SK-N-SH (cell line): ENCODE data around the gene PRSS56.

Source experiments
- CHD2 ChIP-seq: fragments of 150-350 bp; IDR thresholded peaks from 2 replicates; pipeline ENCODE4 v1.6.1; 2018; ENCODE audit warnings: low read length; ENCODE audit not compliant: partially characterized antibody
- CTCF ChIP-seq: fragments of 200-600 bp; sonication (generic); IDR thresholded peaks from 2 replicates; pipeline ENCODE4 v1.6.1; 2017; ENCODE audit warnings: antibody characterized with exemption, mild to moderate bottlenecking, moderate library complexity
- EZH2phosphoT487 ChIP-seq: fragments of 200-600 bp; sonication (generic); IDR thresholded peaks from 2 replicates; pipeline ENCODE4 v1.6.1; 2017; ENCODE audit warnings: low read depth, mixed run types, mild to moderate bottlenecking, antibody characterized with exemption, moderate library complexity, borderline replicate concordance
- JUND ChIP-seq: IDR thresholded peaks from 2 replicates; pipeline ENCODE4 v1.4.0; 2012
- PBX3 ChIP-seq: IDR thresholded peaks from 2 replicates; pipeline ENCODE4; 2012
- POLR2AphosphoS5 ChIP-seq: IDR thresholded peaks from 2 replicates; pipeline ENCODE4 v1.6.1; 2012; ENCODE audit warnings: low read depth, low read length
- SMC3 ChIP-seq: IDR thresholded peaks from 2 replicates; pipeline ENCODE4 v1.6.1; 2012; ENCODE audit warnings: low read depth, low read length, improper control_type of control experiment
- TEAD4 ChIP-seq: IDR thresholded peaks from 2 replicates; pipeline ENCODE4 v1.4.0; 2012; ENCODE audit warnings: mild to moderate bottlenecking, borderline replicate concordance; ENCODE audit not compliant: insufficient read depth
- ZBTB33 ChIP-seq: IDR thresholded peaks from 2 replicates; pipeline ENCODE4 v1.4.0; 2012; ENCODE audit warnings: low read depth, borderline replicate concordance
- TF ChIP-seq, protein P1 (sequence below): IDR thresholded peaks from 2 replicates; pipeline ENCODE4 v1.6.1; 2012; ENCODE audit warnings: mild to moderate bottlenecking, low read depth, low read length, moderate library complexity

DNA sequence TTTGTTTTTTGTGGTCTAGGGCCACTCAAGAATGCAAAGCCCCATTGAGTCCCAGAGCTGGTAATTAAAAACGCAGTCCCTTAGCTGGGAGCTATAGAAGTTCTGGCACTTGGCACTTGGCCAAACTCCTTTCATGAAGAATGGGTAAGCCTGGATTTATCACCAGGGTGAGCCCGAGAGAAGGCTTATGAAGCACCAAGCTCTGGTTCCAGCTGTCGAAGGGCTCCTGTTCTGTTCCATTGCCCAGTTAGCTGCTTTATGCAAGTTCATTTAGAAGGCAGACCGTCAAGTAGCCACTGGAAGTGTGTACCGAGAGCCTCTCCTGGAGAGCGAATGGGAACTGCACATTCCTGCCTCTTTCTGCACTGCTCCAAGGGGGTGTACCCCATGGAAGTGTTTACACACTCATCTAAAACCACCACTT is 46.7 kb upstream of the PRSS56 start:
- no peak for TF ChIP-seq CTCF
- TF ChIP-seq EZH2phosphoT487: no peak
- TF ChIP-seq CHD2: no peak
- no peak for TF ChIP-seq POLR2AphosphoS5
- TF ChIP-seq, protein P1, sequence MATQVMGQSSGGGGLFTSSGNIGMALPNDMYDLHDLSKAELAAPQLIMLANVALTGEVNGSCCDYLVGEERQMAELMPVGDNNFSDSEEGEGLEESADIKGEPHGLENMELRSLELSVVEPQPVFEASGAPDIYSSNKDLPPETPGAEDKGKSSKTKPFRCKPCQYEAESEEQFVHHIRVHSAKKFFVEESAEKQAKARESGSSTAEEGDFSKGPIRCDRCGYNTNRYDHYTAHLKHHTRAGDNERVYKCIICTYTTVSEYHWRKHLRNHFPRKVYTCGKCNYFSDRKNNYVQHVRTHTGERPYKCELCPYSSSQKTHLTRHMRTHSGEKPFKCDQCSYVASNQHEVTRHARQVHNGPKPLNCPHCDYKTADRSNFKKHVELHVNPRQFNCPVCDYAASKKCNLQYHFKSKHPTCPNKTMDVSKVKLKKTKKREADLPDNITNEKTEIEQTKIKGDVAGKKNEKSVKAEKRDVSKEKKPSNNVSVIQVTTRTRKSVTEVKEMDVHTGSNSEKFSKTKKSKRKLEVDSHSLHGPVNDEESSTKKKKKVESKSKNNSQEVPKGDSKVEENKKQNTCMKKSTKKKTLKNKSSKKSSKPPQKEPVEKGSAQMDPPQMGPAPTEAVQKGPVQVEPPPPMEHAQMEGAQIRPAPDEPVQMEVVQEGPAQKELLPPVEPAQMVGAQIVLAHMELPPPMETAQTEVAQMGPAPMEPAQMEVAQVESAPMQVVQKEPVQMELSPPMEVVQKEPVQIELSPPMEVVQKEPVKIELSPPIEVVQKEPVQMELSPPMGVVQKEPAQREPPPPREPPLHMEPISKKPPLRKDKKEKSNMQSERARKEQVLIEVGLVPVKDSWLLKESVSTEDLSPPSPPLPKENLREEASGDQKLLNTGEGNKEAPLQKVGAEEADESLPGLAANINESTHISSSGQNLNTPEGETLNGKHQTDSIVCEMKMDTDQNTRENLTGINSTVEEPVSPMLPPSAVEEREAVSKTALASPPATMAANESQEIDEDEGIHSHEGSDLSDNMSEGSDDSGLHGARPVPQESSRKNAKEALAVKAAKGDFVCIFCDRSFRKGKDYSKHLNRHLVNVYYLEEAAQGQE: no peak
- no peak for TF ChIP-seq SMC3
- no peak for TF ChIP-seq PBX3
- no peak for TF ChIP-seq JUND
- TF ChIP-seq TEAD4: no peak
- no peak for TF ChIP-seq ZBTB33
